CD8-positive, alpha-beta memory T cell (primary cell): Measurements from ENCODE around the gene IQCE. TPM values are rescaled to one million over a fixed set of nuclear protein-coding genes. Genes with fewer than 3 reads are reported as not detected.
A peak's percentile ranks its signal among the peaks of the same experiment; 100 is the strongest.
"Not testable (repeated sequence)": the region's sequence is repeated elsewhere in the genome, so short reads cannot be mapped to it uniquely, and the experiment has no call there.

Experiments
- CTCF ChIA-PET: fragments of 350-600 bp; sonication (Branson Sonifier 250); formaldehyde crosslinking; loops from one replicate; lab custom pipeline; 2021; ENCODE audit warnings: antibody characterized with exemption; lab: Charles Lee
- POLR2A ChIA-PET: fragments of 350-600 bp; sonication (Branson Sonifier 250); formaldehyde crosslinking; loops from one replicate; lab custom pipeline; 2021; ENCODE audit warnings: antibody characterized with exemption; lab: Charles Lee
- DNase-seq, 5 donors: peaks; one replicate each; pipeline versions ENCODE4 v3.0.0 to v3.0.0-alpha.2; 2020 to 2022; ENCODE audit warnings: mixed read lengths in 1 of 5
- H3K27ac ChIP-seq: one replicate; pipeline ENCODE4 v1.7.0; 2013; ENCODE audit warnings: low read depth, mild to moderate bottlenecking, low read length, moderate library complexity
- H3K27me3 ChIP-seq: 2 replicates; pipeline ENCODE4 v1.7.0; 2013; ENCODE audit warnings: low read length, mild to moderate bottlenecking; ENCODE audit not compliant: insufficient read depth, poor library complexity, severe bottlenecking
- H3K36me3 ChIP-seq: 2 replicates; pipeline ENCODE4 v1.7.0; 2013; ENCODE audit warnings: mild to moderate bottlenecking, low read length, moderate library complexity; ENCODE audit not compliant: insufficient read depth
- H3K4me1 ChIP-seq: 2 replicates; pipeline ENCODE4 v1.7.0; 2013; ENCODE audit warnings: mild to moderate bottlenecking, low read length, moderate library complexity; ENCODE audit not compliant: insufficient read depth
- H3K4me3 ChIP-seq: 2 replicates; pipeline ENCODE4 v1.7.0; 2013; ENCODE audit warnings: mild to moderate bottlenecking, low read length
- H3K9me3 ChIP-seq: 2 replicates; pipeline ENCODE4 v1.7.0; 2013; ENCODE audit warnings: mild to moderate bottlenecking, low read length
- H3K27ac Mint-ChIP-seq, 8 donors: one replicate each; pipeline ENCODE4 v1.8.0; 2020 to 2021; ENCODE audit warnings: mixed read lengths in 8 of 8, mild to moderate bottlenecking in 6 of 8, inconsistent platforms in 3 of 8, moderate library complexity in 3 of 8
- H3K27me3 Mint-ChIP-seq, 2 donors: one replicate each; pipeline ENCODE4 v1.8.0; 2020 to 2021; ENCODE audit warnings: mixed read lengths in 2 of 2, mild to moderate bottlenecking in 1 of 2, moderate library complexity in 1 of 2
- H3K36me3 Mint-ChIP-seq, 3 donors: one replicate each; pipeline ENCODE4 v1.8.0; 2020 to 2021; ENCODE audit warnings: mixed read lengths in 3 of 3, inconsistent platforms in 1 of 3, mild to moderate bottlenecking in 1 of 3
- H3K4me1 Mint-ChIP-seq, 3 donors: one replicate each; pipeline ENCODE4 v1.8.0; 2020 to 2021; ENCODE audit warnings: mixed read lengths in 3 of 3, inconsistent platforms in 1 of 3, mild to moderate bottlenecking in 1 of 3
- H3K4me3 Mint-ChIP-seq, 7 donors: one replicate each; pipeline ENCODE4 v1.8.0; 2020 to 2021; ENCODE audit warnings: mixed read lengths in 7 of 7, mild to moderate bottlenecking in 6 of 7, moderate library complexity in 4 of 7, inconsistent platforms in 2 of 7
- H3K9me3 Mint-ChIP-seq, 5 donors: one replicate each; pipeline ENCODE4 v1.8.0; 2020 to 2022; ENCODE audit warnings: mixed read lengths in 5 of 5, mild to moderate bottlenecking in 3 of 5, moderate library complexity in 2 of 5, inconsistent platforms in 1 of 5
- polyA plus RNA-seq: library from polyadenylated mRNA; unstranded; fragments of 300-500 nt; fragmentation: Illumina TruSeq; gene quantifications from one replicate; pipeline ENCODE4 v1.2.3, GENCODE V29; 2021
- total RNA-seq, 2 experiments: library from RNA; stranded (reverse); gene quantifications; one replicate each; pipeline ENCODE4 v1.2.3, GENCODE V29; 2021

The IQCE gene
- total and polyA plus RNA-seq, 3 experiments from 2014 or later = 4.1 to 10.4 (median 9.6) TPM

DNA sequence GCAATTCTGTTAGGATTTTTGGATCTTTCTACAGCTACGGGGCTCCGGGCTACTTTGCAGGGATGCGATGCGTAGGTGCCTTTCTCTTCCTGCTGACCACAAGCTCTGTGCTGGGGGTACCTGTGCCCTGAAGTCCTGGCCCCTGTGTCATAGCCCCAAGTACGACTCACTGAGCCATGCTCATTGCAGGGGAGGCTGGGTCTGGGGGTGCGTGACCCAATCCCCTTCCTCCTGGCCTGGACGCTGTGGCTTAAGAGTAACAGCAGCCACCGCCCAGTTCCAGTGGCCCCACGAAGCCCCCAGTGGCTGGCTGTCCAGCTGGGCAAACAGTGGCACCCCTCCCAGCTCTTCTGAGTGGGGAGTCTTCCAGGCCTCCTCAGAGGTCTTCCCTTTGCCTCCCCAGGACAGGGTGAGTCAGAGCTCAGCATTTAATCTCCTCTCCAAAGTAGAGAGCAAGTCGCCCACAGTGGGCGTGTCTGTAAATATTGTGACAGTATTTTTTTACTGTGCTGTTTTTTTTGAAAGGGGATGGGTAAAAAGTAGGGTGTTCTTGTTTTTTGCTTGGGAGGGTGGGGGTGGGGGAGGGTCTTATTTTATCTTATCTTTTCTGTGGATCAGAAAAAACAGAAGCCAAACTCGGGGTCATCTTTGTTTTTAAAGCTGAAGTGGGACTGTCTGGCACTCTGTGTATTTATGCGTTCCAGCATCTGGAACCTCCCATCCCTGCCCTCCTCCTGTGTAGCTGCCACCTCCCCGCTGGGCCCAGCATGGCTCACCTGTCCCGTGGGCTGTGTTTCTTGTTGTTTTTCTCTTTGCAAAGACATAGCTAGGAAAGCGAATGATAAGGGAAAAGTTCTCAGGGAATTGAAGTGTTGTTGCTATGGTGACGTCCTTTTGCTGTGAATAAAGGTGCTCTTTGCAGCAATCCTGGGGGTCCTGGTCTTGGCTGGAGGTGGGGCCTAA, 31.0 kb upstream of the IQCE start:
- H3K4me1 Mint-ChIP-seq = peaks cover 32 to 75% (median 41%) of the 10 kb centered on the region in 3 donors
- no peaks in the 10 kb centered on the region for H3K9me3 ChIP-seq
- H3K27me3 ChIP-seq = no peaks in the 10 kb centered on the region
- peaks cover 15% of the 10 kb centered on the region for H3K36me3 ChIP-seq
- CTCF ChIA-PET = interaction anchor here (0.8 to 2.2 kb wide), 4 partner anchors 17 to 182 kb away, joined by 3 to 10 read pairs (median 5); no protein-coding TSS in a partner anchor
- peaks cover 84% of the 10 kb centered on the region for H3K4me1 ChIP-seq
- peak overlapping the region; percentile 38 for H3K27ac ChIP-seq
- H3K27me3 Mint-ChIP-seq = no peaks in the 10 kb centered on the region
- H3K9me3 Mint-ChIP-seq = no peaks in the 10 kb centered on the region
- H3K27ac Mint-ChIP-seq = peak overlapping the region; percentile 81 to 99 (median 94)
- H3K36me3 Mint-ChIP-seq = peaks cover 0 to 38% (median 0%) of the 10 kb centered on the region in 3 donors
- POLR2A ChIA-PET = interaction anchor here (0.6 to 3.9 kb wide), 5 partner anchors 17 to 782 kb away, joined by 3 to 27 read pairs (median 4); no protein-coding TSS in a partner anchor
- peak overlapping the region; percentile 25 for H3K4me3 ChIP-seq
- DNase-seq = peak in 2 of 5 donors; percentile 39 to 77
- H3K4me3 Mint-ChIP-seq = peak overlapping the region; percentile 43 to 88 (median 74)

DNA sequence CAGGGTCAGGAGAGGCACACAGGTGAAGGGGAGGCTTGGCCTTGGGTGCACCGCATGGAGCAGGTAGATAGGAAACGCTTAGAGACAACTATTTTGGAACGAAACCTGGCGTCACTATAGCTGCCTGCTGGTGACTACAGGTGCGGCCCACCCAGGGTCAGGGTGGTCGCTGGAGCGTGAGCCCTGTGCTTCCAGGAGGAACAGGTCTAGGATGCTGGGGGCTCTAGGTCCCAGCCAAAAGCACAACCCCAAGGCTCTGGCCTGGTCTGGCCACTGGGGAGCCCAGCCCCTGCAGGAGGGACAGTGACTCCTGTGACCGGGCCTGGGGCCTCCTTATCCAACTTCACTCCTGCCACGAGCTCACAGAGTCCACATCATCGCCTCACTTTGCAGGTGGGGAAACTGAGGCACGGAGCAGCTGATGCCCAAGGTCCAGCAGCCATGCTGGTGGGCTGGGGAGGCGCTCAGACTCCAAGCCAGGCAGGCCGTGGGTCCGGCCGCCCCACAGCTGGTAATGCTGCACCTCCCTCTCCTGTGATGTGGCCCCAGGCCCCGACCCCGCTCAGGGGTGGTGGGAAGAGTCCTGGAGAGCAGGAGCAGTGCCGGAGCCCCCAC, 30.2 kb upstream of the IQCE start:
- POLR2A ChIA-PET = interaction anchor here (1.1 to 3.9 kb wide), 3 partner anchors 17 to 171 kb away, joined by 3 to 27 read pairs (median 4); no protein-coding TSS in a partner anchor
- H3K36me3 ChIP-seq = peaks cover 15% of the 10 kb centered on the region
- H3K27me3 Mint-ChIP-seq = no peaks in the 10 kb centered on the region

DNA sequence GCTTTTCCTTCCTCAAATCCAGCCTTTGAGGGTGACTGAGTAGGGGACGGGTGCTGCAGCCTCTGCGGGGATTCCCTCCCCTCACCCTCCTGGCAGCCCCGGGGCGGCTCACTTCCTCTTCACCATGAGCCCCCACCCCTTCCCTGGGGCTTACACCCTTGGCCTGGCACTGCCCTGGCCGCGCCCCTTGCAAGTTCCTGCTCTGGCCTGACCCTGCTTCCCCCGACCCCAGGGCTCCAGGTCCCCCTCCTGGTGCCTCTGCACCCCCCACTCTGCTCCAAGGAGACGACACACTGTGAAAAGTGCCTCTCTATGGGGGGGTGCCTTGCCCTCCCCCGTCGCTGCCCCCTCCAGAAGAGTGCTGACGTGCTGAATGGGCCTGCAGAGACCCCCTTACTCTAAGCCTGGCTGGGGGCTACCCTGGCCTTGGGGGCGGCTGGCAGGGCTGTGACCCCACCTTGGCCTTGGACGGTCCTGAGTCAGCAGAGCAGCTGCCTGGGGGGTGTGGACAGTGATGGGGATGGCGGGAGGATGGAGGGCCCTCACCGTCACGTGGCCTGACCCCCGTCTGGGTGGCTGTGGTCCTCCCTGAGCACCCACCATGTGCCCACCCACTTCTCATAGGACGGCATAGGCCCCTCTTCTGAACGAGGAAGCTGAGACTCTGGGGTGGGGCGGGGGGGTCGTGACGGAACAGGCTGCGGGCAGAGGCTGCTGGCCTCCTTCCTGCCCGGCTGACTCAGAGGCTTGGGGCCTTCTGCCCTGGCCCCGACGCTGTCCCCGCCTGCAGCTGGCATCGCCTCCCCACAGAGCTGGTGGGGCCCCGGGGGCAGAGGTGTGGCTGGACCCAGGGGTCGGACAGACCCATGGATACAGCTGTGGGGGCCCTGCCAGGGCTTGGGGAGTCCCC, 29.4 kb upstream of the IQCE start:
- peaks cover 28 to 65% (median 36%) of the 10 kb centered on the region in 3 donors for H3K4me1 Mint-ChIP-seq
- DNase-seq = peak; percentile 55 to 80 (median 60)

More for the DNA sequence above, 30.2 kb upstream of the IQCE start:
- H3K27ac ChIP-seq = peak overlapping the region; percentile 38
- peak overlapping the region; percentile 25 for H3K4me3 ChIP-seq
- no peaks in the 10 kb centered on the region for H3K27me3 ChIP-seq
- CTCF ChIA-PET = interaction anchor here (0.8 to 2.2 kb wide), 6 partner anchors 11 to 181 kb away, joined by 3 to 10 read pairs (median 5); no protein-coding TSS in a partner anchor
- peaks cover 76% of the 10 kb centered on the region for H3K4me1 ChIP-seq
- DNase-seq = peak in 2 of 5 donors; percentile 0 to 33
- Mint-ChIP-seq H3K9me3 (no peaks in the 10 kb centered on the region), H3K4me3 (peak overlapping the region; percentile 16 to 88 (median 80)), H3K27ac (peak overlapping the region; percentile 89 to 99 (median 94)), H3K36me3 (peaks cover 0 to 34% (median 0%) of the 10 kb centered on the region in 3 donors), H3K4me1 (peaks cover 28 to 70% (median 36%) of the 10 kb centered on the region in 3 donors)
- no peaks in the 10 kb centered on the region for H3K9me3 ChIP-seq

DNA sequence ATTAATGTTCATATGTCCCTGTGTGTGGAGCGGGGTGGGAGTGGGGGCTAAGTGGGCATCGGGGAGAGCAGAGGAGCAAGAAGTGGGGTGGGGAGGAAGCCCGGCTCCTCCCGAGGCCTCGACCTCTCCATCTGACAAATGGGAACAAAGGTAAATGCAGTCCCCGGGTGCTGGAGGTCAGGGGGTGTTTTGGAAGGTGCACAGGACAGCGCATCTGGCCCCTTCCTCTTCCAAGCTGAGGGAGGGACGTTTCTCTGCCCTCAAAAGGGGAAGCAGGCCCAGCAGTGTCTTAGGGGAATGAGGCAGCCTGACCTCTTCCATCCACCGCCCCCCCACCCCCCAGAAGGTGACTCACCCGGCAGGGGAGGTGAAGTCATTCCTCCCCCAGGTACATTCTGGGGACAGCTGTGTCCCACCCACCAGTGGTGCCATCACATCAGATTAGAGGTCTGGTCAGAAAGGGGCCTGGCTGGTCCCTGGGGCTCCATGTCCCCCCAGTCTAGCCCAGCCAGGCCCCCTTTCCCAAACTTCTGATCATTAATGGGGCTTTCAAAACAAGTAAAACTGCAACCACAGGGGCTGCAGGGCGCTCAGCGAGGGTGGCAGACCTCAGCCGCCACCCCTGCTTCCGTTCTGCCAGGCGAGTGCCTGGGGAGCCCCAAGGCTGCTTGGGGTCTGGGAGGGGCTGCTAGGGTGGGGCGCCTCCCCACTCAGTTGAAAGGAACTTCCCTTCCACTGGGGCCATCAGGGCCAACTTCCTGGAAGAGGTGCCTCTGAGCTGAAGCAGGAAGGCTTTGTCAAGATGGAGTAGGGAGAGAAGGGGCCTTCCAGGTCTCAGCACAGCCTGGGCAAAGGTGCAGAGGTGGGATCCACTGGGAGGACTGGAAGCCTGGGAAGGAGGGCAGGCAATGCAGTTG, 28.4 kb upstream of the IQCE start:
- H3K27ac ChIP-seq = peak overlapping the region; percentile 80
- Mint-ChIP-seq H3K4me3 (peak overlapping the region; percentile 78 to 93 (median 81)), H3K4me1 (peaks cover 28 to 64% (median 36%) of the 10 kb centered on the region in 3 donors), H3K9me3 (no peaks in the 10 kb centered on the region), H3K36me3 (peaks cover 0 to 28% (median 0%) of the 10 kb centered on the region in 3 donors), H3K27ac (peak overlapping the region; percentile 93 to 99 (median 97)), H3K27me3 (no peaks in the 10 kb centered on the region)
- ChIA-PET CTCF (interaction anchor here (0.6 to 1.9 kb wide), 7 partner anchors 9 to 61 kb away, joined by 3 to 8 read pairs (median 3); no protein-coding TSS in a partner anchor), POLR2A (interaction anchor here (1.1 to 3.9 kb wide), 5 partner anchors 8 to 21 kb away, joined by 4 to 27 read pairs (median 8); no protein-coding TSS in a partner anchor)
- peak overlapping the region; percentile 53 for H3K4me3 ChIP-seq
- peaks cover 59% of the 10 kb centered on the region for H3K4me1 ChIP-seq
- DNase-seq = peak; percentile 76 to 90 (median 86)
- H3K9me3 ChIP-seq = no peaks in the 10 kb centered on the region
- peaks cover 15% of the 10 kb centered on the region for H3K36me3 ChIP-seq
- no peaks in the 10 kb centered on the region for H3K27me3 ChIP-seq

More for the DNA sequence above, 29.4 kb upstream of the IQCE start:
- ChIA-PET CTCF (interaction anchor here (0.6 to 2.2 kb wide), 7 partner anchors 9 to 60 kb away, joined by 3 to 10 read pairs (median 4); no protein-coding TSS in a partner anchor), POLR2A (interaction anchor here (1.1 to 3.9 kb wide), 4 partner anchors 7 to 20 kb away, joined by 4 to 27 read pairs (median 10); no protein-coding TSS in a partner anchor)
- peak overlapping the region; percentile 53 for H3K4me3 ChIP-seq
- no peaks in the 10 kb centered on the region for H3K9me3 Mint-ChIP-seq
- peaks cover 15% of the 10 kb centered on the region for H3K36me3 ChIP-seq
- peak overlapping the region; percentile 80 for H3K27ac ChIP-seq
- H3K27me3 ChIP-seq = no peaks in the 10 kb centered on the region
- H3K4me1 ChIP-seq = peaks cover 68% of the 10 kb centered on the region
- H3K4me3 Mint-ChIP-seq = peak overlapping the region; percentile 78 to 93 (median 81)
- H3K27ac Mint-ChIP-seq = peak overlapping the region; percentile 93 to 99 (median 97)
- H3K36me3 Mint-ChIP-seq = peaks cover 0 to 29% (median 0%) of the 10 kb centered on the region in 3 donors
- H3K9me3 ChIP-seq = no peaks in the 10 kb centered on the region
- no peaks in the 10 kb centered on the region for H3K27me3 Mint-ChIP-seq

DNA sequence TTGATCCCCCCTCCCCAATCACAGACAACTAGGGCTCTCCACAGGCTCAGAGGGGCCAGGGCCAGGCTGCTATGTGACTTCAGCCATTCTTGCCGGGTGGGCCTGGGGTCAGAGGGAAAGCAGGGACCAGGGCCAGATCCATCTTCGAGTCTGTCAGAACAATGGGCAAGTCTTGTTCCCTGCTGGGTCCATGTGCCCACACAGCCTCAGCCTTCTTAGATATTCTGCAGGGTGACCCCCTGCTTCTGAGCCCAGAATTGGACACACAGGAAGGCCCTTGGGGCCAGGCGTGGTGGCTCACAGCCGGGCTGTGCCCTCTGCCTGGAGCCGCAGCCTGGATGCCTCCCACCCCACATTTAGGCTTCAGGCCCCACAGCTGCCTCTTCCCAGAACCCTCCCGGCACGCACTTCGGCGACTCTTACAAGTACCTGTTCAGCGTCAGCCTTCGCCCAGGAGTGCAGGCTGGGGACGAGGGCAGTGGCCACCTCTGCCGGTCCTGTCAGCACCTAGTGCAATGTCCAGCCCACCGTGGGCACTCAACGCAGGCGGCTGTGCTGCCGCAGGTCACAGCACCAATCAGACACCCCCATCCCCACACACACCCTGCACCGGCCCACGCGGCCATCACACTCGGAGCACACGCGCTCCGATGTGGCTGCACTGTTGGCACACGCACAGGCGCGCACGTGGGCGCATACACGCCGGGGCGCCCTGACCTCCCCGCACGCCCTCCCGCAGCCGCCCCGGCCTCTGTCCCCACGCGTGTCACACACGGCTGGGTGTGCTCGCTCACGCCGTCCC, 27.6 kb upstream of the IQCE start:
- Mint-ChIP-seq H3K4me3 (peak overlapping the region; percentile 78 to 93 (median 81)), H3K27ac (peak overlapping the region; percentile 93 to 99 (median 97)), H3K4me1 (peaks cover 28 to 57% (median 33%) of the 10 kb centered on the region in 3 donors), H3K36me3 (peaks cover 0 to 21% (median 0%) of the 10 kb centered on the region in 3 donors)
- not testable (repeated sequence) for H3K27me3 Mint-ChIP-seq, H3K9me3 Mint-ChIP-seq, H3K9me3 ChIP-seq, H3K27me3 ChIP-seq
- peaks cover 50% of the 10 kb centered on the region for H3K4me1 ChIP-seq
- DNase-seq = peak in 2 of 5 donors; percentile 1 to 48
- ChIA-PET POLR2A (interaction anchor here (1.5 to 3.9 kb wide), 3 partner anchors 8 to 20 kb away, joined by 4 to 27 read pairs (median 12); no protein-coding TSS in a partner anchor), CTCF (interaction anchor here (1.1 to 1.9 kb wide), 2 partner anchors 12 to 20 kb away, joined by 3 to 8 read pairs; no protein-coding TSS in a partner anchor)
- peak overlapping the region; percentile 20 for H3K4me3 ChIP-seq
- H3K27ac ChIP-seq = peak overlapping the region; percentile 80
- H3K36me3 ChIP-seq = peaks cover 14% of the 10 kb centered on the region

DNA sequence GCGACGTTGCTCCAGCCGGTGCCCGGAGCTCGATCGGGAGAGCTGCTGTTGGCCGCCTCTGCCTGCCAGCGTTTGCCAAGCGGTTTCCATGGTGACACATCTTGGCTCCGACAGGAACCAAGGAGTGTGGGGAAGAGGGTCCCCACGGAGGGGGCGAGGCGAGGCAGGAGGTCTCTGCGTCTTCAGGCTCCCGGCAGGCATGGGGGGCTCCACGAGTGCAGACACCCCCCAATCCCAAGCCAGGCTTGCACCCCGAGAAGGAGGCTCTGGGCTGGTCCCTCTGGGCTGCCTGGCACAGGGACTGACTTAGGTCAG, 27.0 kb upstream of the IQCE start:
- CTCF ChIA-PET, H3K27me3 Mint-ChIP-seq, H3K4me3 Mint-ChIP-seq, H3K9me3 ChIP-seq, H3K27ac ChIP-seq, DNase-seq, H3K27me3 ChIP-seq, H3K9me3 Mint-ChIP-seq, H3K4me3 ChIP-seq, H3K36me3 ChIP-seq: not testable (repeated sequence)
- Mint-ChIP-seq H3K4me1 (peaks cover 28 to 51% (median 33%) of the 10 kb centered on the region in 3 donors), H3K27ac (peak overlapping the region in 1 of 8 donors; percentile 80), H3K36me3 (peaks cover 0 to 15% (median 0%) of the 10 kb centered on the region in 3 donors)
- POLR2A ChIA-PET = interaction anchor here (1.5 kb wide), 1 partner anchor 8 kb away, joined by 4 read pairs; no protein-coding TSS in a partner anchor
- H3K4me1 ChIP-seq = peaks cover 44% of the 10 kb centered on the region
